Measurements from ENCODE around the gene UBE3B.

- TF ChIP-seq CTCF (IDR thresholded peaks at IDR 0.05) (no peak), POLR2A (IDR thresholded peaks at IDR 0.05) (no peak)
Observed at GRCh38 chr12:109527489-109528123, 50.2 kb downstream of the UBE3B start.
